Neural progenitor cell (in vitro differentiated cells): ENCODE results near the gene NRN1L. TPM values are rescaled to one million over a fixed set of nuclear protein-coding genes. Genes with fewer than 3 reads are reported as not detected.

ENCODE experiments used
- DNase-seq: peaks from one replicate; pipeline ENCODE4 v3.0.0-alpha.2; 2016; ENCODE audit warnings: low spot score
- H2AFZ ChIP-seq: fragments of 200-600 bp; sonication (generic); replicated peaks from 2 replicates; pipeline ENCODE4 v1.6.1; 2016; ENCODE audit warnings: antibody characterized with exemption
- H3F3A ChIP-seq: fragments of 200-600 bp; sonication (generic); 2 replicates; pipeline ENCODE4 v1.6.1; 2016; ENCODE audit warnings: antibody characterized with exemption, low read depth
- H3K27ac ChIP-seq: fragments of 200-600 bp; sonication (generic); 2 replicates; pipeline ENCODE4 v1.5.1; 2016; ENCODE audit warnings: mild to moderate bottlenecking
- H3K27me3 ChIP-seq: fragments of 200-600 bp; sonication (generic); 2 replicates; pipeline ENCODE4 v1.6.1; 2016; ENCODE audit warnings: mild to moderate bottlenecking, moderate library complexity
- H3K36me3 ChIP-seq: fragments of 200-600 bp; sonication (generic); 2 replicates; pipeline ENCODE4 v1.5.1; 2016
- H3K4me1 ChIP-seq: fragments of 200-600 bp; sonication (generic); 2 replicates; pipeline ENCODE4 v1.6.1; 2016; ENCODE audit warnings: mixed run types
- H3K4me2 ChIP-seq: fragments of 200-600 bp; sonication (generic); 2 replicates; pipeline ENCODE4 v1.6.1; 2016
- H3K4me3 ChIP-seq: fragments of 200-600 bp; sonication (generic); 2 replicates; pipeline ENCODE4 v1.5.1; 2016
- H3K79me2 ChIP-seq: fragments of 200-600 bp; sonication (generic); 2 replicates; pipeline ENCODE4 v1.6.1; 2016; ENCODE audit warnings: low read depth
- H3K9ac ChIP-seq: fragments of 200-600 bp; sonication (generic); 2 replicates; pipeline ENCODE4 v1.6.1; 2016
- H3K9me3 ChIP-seq: fragments of 200-600 bp; sonication (generic); 2 replicates; pipeline ENCODE4 v1.5.1; 2016; ENCODE audit warnings: low read depth
- H4K20me1 ChIP-seq: fragments of 200-600 bp; sonication (generic); 2 replicates; pipeline ENCODE4 v1.6.1; 2016; ENCODE audit warnings: low read depth
- H3K27ac Mint-ChIP-seq: 3 replicates; pipeline ENCODE4 v1.8.0; 2021; ENCODE audit warnings: mixed read lengths
- H3K27me3 Mint-ChIP-seq: 2 replicates; pipeline ENCODE4 v1.8.0; 2022; ENCODE audit warnings: low read depth, mild to moderate bottlenecking, inconsistent platforms, moderate library complexity, mixed read lengths; ENCODE audit not compliant: insufficient read depth
- H3K36me3 Mint-ChIP-seq: 3 replicates; pipeline ENCODE4 v1.8.0; 2021; ENCODE audit warnings: mixed read lengths
- H3K4me1 Mint-ChIP-seq: 3 replicates; pipeline ENCODE4 v1.8.0; 2021; ENCODE audit warnings: mixed read lengths
- H3K4me3 Mint-ChIP-seq: 3 replicates; pipeline ENCODE4 v1.8.0; 2021; ENCODE audit warnings: mild to moderate bottlenecking, moderate library complexity, mixed read lengths
- H3K9me3 Mint-ChIP-seq: 3 replicates; pipeline ENCODE4 v1.8.0; 2020; ENCODE audit warnings: mixed read lengths
- CTCF ChIP-seq: fragments of 200-600 bp; sonication (generic); IDR thresholded peaks from 2 replicates; pipeline ENCODE4 v1.5.1; 2017; ENCODE audit warnings: antibody characterized with exemption, mild to moderate bottlenecking
- EZH2 ChIP-seq: fragments of 200-600 bp; sonication (generic); IDR thresholded peaks from 2 replicates; pipeline ENCODE4 v1.6.1; 2017; ENCODE audit warnings: antibody characterized with exemption, mild to moderate bottlenecking, moderate library complexity
- EZH2phosphoT487 ChIP-seq: fragments of 200-600 bp; sonication (generic); IDR thresholded peaks from 2 replicates; pipeline ENCODE4 v1.6.1; 2017; ENCODE audit warnings: antibody characterized with exemption
- total RNA-seq: library from RNA; depleted of rRNA; stranded (reverse); fragments of >200 nt; gene quantifications from 2 replicates; pipeline ENCODE4 v1.2.3, GENCODE V29; 2015; ENCODE audit warnings: low replicate concordance

NRN1L gene
- total RNA-seq, 1 donor from 2014 or later: 0.54 TPM

- Histone ChIP-seq H3F3A (peaks cover 38% of the 10 kb centered on the region), H3K79me2 (peaks cover 59% of the 10 kb centered on the region)
Measured at GRCh38 chr16:67844497-67844896, 40.2 kb upstream of the NRN1L start.

GRCh38 chr16:67845291-67846062, 39.2 kb upstream of the NRN1L start:
- no peaks in the 10 kb centered on the region for H3K36me3 ChIP-seq
- H3K4me3 ChIP-seq: peak overlapping the region; percentile 99
- Mint-ChIP-seq H3K27me3 (no peaks in the 10 kb centered on the region), H3K4me1 (peaks cover 46% of the 10 kb centered on the region), H3K27ac (peak overlapping the region; percentile 97), H3K9me3 (no peaks in the 10 kb centered on the region), H3K36me3 (peaks cover 10% of the 10 kb centered on the region), H3K4me3 (peak overlapping the region; percentile 86)
- H3K4me1 ChIP-seq: peaks cover 32% of the 10 kb centered on the region
- TF ChIP-seq EZH2 (no peak), EZH2phosphoT487 (no peak), CTCF (no peak)
- H3K27me3 ChIP-seq: no peaks in the 10 kb centered on the region
- H3K9me3 ChIP-seq: no peaks in the 10 kb centered on the region
- DNase-seq: no peak
- peaks cover 68% of the 10 kb centered on the region for H3K79me2 ChIP-seq
- H3K27ac ChIP-seq: peak overlapping the region; percentile 69
- H3F3A ChIP-seq: peaks cover 38% of the 10 kb centered on the region
- peak overlapping the region; percentile 31 for H3K9ac ChIP-seq
- H2AFZ ChIP-seq: no peak overlapping the region
- H3K4me2 ChIP-seq: peak overlapping the region; percentile 91
- peaks cover 50% of the 10 kb centered on the region for H4K20me1 ChIP-seq

More at GRCh38 chr16:67844497-67844896, 40.2 kb upstream of the NRN1L start:
- H3K36me3 ChIP-seq: no peaks in the 10 kb centered on the region
- no peak overlapping the region for H3K9ac ChIP-seq
- H3K4me3 ChIP-seq: peak overlapping the region; percentile 96
- Mint-ChIP-seq H3K4me1 (peaks cover 46% of the 10 kb centered on the region), H3K27me3 (no peaks in the 10 kb centered on the region), H3K9me3 (no peaks in the 10 kb centered on the region), H3K4me3 (peak overlapping the region; percentile 93), H3K36me3 (peaks cover 7% of the 10 kb centered on the region), H3K27ac (no peak overlapping the region)
- no peaks in the 10 kb centered on the region for H3K27me3 ChIP-seq
- no peak overlapping the region for H3K27ac ChIP-seq
- H3K4me2 ChIP-seq: peak overlapping the region; percentile 91
- DNase-seq: peak; percentile 50
- H2AFZ ChIP-seq: no peak overlapping the region
- TF ChIP-seq CTCF (no peak), EZH2 (no peak), EZH2phosphoT487 (no peak)
- H3K4me1 ChIP-seq: peaks cover 32% of the 10 kb centered on the region
- peaks cover 48% of the 10 kb centered on the region for H4K20me1 ChIP-seq
- no peaks in the 10 kb centered on the region for H3K9me3 ChIP-seq

- Mint-ChIP-seq H3K36me3 (peaks cover 10% of the 10 kb centered on the region), H3K4me1 (peaks cover 46% of the 10 kb centered on the region), H3K27me3 (no peaks in the 10 kb centered on the region), H3K27ac (peak overlapping the region; percentile 97), H3K4me3 (peak overlapping the region; percentile 86), H3K9me3 (no peaks in the 10 kb centered on the region)
- DNase-seq: no peak
- Histone ChIP-seq H4K20me1 (peaks cover 55% of the 10 kb centered on the region), H3K4me3 (peak overlapping the region; percentile 99), H3F3A (peaks cover 38% of the 10 kb centered on the region), H3K27ac (peak overlapping the region; percentile 69), H3K36me3 (no peaks in the 10 kb centered on the region), H2AFZ (no peak overlapping the region), H3K79me2 (peaks cover 74% of the 10 kb centered on the region), H3K9ac (peak overlapping the region; percentile 31), H3K4me2 (peak overlapping the region; percentile 91), H3K4me1 (peaks cover 32% of the 10 kb centered on the region), H3K9me3 (no peaks in the 10 kb centered on the region), H3K27me3 (no peaks in the 10 kb centered on the region)
- no peak for TF ChIP-seq CTCF
- TF ChIP-seq EZH2: no peak
- no peak for TF ChIP-seq EZH2phosphoT487
Measured at GRCh38 chr16:67846063-67846319, 38.7 kb upstream of the NRN1L start.
